IMR-90 (cell line): Measurements from ENCODE around the gene WNT6. TPM values are rescaled to one million over a fixed set of nuclear protein-coding genes. Genes with fewer than 3 reads are reported as not detected.

Experiments used
- ATAC-seq: fragments of 200-7000 bp; cut with Tn5 transposase; 2 replicates; pipeline ENCODE4 v1.9.1; 2020; ENCODE audit warnings: low read depth, mild to moderate bottlenecking, moderate library complexity
- BruUV-seq: library from RNA; stranded (reverse); fragments of 400-500 nt; replicated peaks from 2 replicates; lab custom pipeline; 2021; lab: Mats Ljungman, UMichigan
- CTCF ChIA-PET: fragments of 300-600 bp; formaldehyde crosslinking; extraction: SDS; loops from one replicate; lab custom pipeline; 2021; ENCODE audit warnings: antibody characterized with exemption; lab: Yijun Ruan, JAX
- POLR2A ChIA-PET: fragments of 300-600 bp; sonication (Branson Sonifier 250); formaldehyde crosslinking; loops from one replicate; lab custom pipeline; 2022; ENCODE audit warnings: antibody characterized with exemption; ENCODE audit not compliant: unreplicated experiment; lab: Charles Lee
- DNase-seq: peaks from one replicate; pipeline ENCODE4 v3.0.0; 2013
- H2AFZ ChIP-seq: replicated peaks from 2 replicates; pipeline ENCODE3; 2013; ENCODE audit warnings: low read length, mild to moderate bottlenecking; ENCODE audit not compliant: poor library complexity
- H2AK5ac ChIP-seq: 2 replicates; pipeline ENCODE4 v1.6.1; 2013; ENCODE audit warnings: low read depth, low read length, inconsistent platforms
- H2AK9ac ChIP-seq: replicated peaks from 2 replicates; pipeline ENCODE3; 2013; ENCODE audit warnings: mild to moderate bottlenecking, low read depth, low read length, moderate library complexity; ENCODE audit not compliant: poor library complexity
- H2BK120ac ChIP-seq: 2 replicates; pipeline ENCODE4 v1.6.1; 2013; ENCODE audit warnings: low read depth, low read length, inconsistent platforms
- H2BK15ac ChIP-seq: 3 replicates; pipeline ENCODE4 v1.6.1; 2013; ENCODE audit warnings: low read depth, low read length, inconsistent platforms
- H2BK20ac ChIP-seq: 2 replicates; pipeline ENCODE4 v1.6.1; 2013; ENCODE audit warnings: low read depth, mild to moderate bottlenecking, inconsistent platforms, low read length, moderate library complexity
- H2BK5ac ChIP-seq: 2 replicates; pipeline ENCODE4 v1.6.1; 2013; ENCODE audit warnings: mild to moderate bottlenecking, low read depth, low read length, inconsistent platforms; ENCODE audit not compliant: poor library complexity, severe bottlenecking
- H3K14ac ChIP-seq: replicated peaks from 2 replicates; pipeline ENCODE4 v1.6.1; 2013; ENCODE audit warnings: low read depth, low read length, inconsistent platforms
- H3K18ac ChIP-seq: 2 replicates; pipeline ENCODE4 v1.6.1; 2013; ENCODE audit warnings: low read depth, low read length, control low read depth
- H3K23ac ChIP-seq: 2 replicates; pipeline ENCODE4 v1.6.1; 2013; ENCODE audit warnings: low read depth, low read length, inconsistent platforms
- H3K27ac ChIP-seq: 2 replicates; pipeline ENCODE4 v1.5.1; 2013; ENCODE audit warnings: mild to moderate bottlenecking, control low read depth, low read length; ENCODE audit not compliant: insufficient read depth
- H3K27me3 ChIP-seq: 2 replicates; pipeline ENCODE4 v1.6.1; 2013; ENCODE audit warnings: low read length; ENCODE audit not compliant: control insufficient read depth, insufficient read depth
- H3K36me3 ChIP-seq: 2 replicates; pipeline ENCODE4 v1.6.1; 2013; ENCODE audit warnings: low read length, mixed read lengths; ENCODE audit not compliant: control insufficient read depth, insufficient read depth
- H3K4ac ChIP-seq: 2 replicates; pipeline ENCODE4 v1.6.1; 2013; ENCODE audit warnings: low read depth, low read length, inconsistent platforms
- H3K4me1 ChIP-seq: 2 replicates; pipeline ENCODE4 v1.6.1; 2013; ENCODE audit warnings: low read length, mixed read lengths; ENCODE audit not compliant: control insufficient read depth, insufficient read depth
- H3K4me2 ChIP-seq: 2 replicates; pipeline ENCODE4 v1.6.1; 2013; ENCODE audit warnings: low read depth, mild to moderate bottlenecking, control low read depth, low read length, moderate library complexity
- H3K4me3 ChIP-seq: 2 replicates; pipeline ENCODE4 v1.5.1; 2013; ENCODE audit warnings: low read depth, mild to moderate bottlenecking, control low read depth, low read length, moderate library complexity; ENCODE audit not compliant: insufficient read depth
- H3K56ac ChIP-seq: 2 replicates; pipeline ENCODE4 v1.6.1; 2013; ENCODE audit warnings: low read length, inconsistent platforms; ENCODE audit not compliant: insufficient read depth; ENCODE audit errors: extremely low read depth
- H3K79me1 ChIP-seq, 2 experiments: 2 replicates each; pipeline ENCODE4 v1.6.1; 2013; ENCODE audit warnings: low read length in 2 of 2, inconsistent platforms in 1 of 2, low read depth in 1 of 2
- H3K9ac ChIP-seq: 2 replicates; pipeline ENCODE4 v1.6.1; 2013; ENCODE audit warnings: low read depth, low read length, control low read depth
- H3K9me1 ChIP-seq: 2 replicates; pipeline ENCODE4 v1.6.1; 2013; ENCODE audit warnings: low read length, inconsistent platforms; ENCODE audit not compliant: insufficient read depth
- H3K9me3 ChIP-seq: 2 replicates; pipeline ENCODE4 v1.6.1; 2013; ENCODE audit warnings: low read length; ENCODE audit not compliant: control insufficient read depth, insufficient read depth
- H4K20me1 ChIP-seq: 2 replicates; pipeline ENCODE4 v1.6.1; 2013; ENCODE audit warnings: low read length, inconsistent platforms; ENCODE audit not compliant: insufficient read depth
- H4K5ac ChIP-seq: 2 replicates; pipeline ENCODE4 v1.6.1; 2013; ENCODE audit warnings: mild to moderate bottlenecking, low read depth, low read length, control low read depth
- H4K8ac ChIP-seq, 2 experiments: 2 replicates each; pipeline ENCODE4 v1.6.1; 2013; ENCODE audit warnings: low read depth in 2 of 2, low read length in 2 of 2, control low read depth in 1 of 2, inconsistent platforms in 1 of 2
- H4K91ac ChIP-seq: 2 replicates; pipeline ENCODE4 v1.6.1; 2013; ENCODE audit warnings: low read depth, low read length, inconsistent platforms; ENCODE audit not compliant: insufficient read depth
- BHLHE40 ChIP-seq: fragments of 150-350 bp; IDR thresholded peaks from 2 replicates; pipeline ENCODE4 v1.6.1; 2016; ENCODE audit warnings: mild to moderate bottlenecking, low read depth, low read length
- CEBPB ChIP-seq: IDR thresholded peaks from 2 replicates; pipeline ENCODE4 v1.6.1; 2012; ENCODE audit warnings: low read depth, low read length, improper control_type of control experiment
- CHD1 ChIP-seq: IDR thresholded peaks from 2 replicates; pipeline ENCODE4 v1.6.1; 2012; ENCODE audit warnings: low read depth, low read length, improper control_type of control experiment
- CTCF ChIP-seq: conservative IDR thresholded peaks from 2 replicates; pipeline ENCODE4 v1.5.1; 2012; ENCODE audit warnings: mild to moderate bottlenecking, low read depth, low read length, improper control_type of control experiment
- ELK1 ChIP-seq: fragments of 150-350 bp; IDR thresholded peaks from 2 replicates; pipeline ENCODE4 v1.6.1; 2016; ENCODE audit warnings: low read depth, mild to moderate bottlenecking, low read length, moderate library complexity, borderline replicate concordance
- FOS ChIP-seq: fragments of 150-350 bp; IDR thresholded peaks from 2 replicates; pipeline ENCODE4 v1.6.1; 2016; ENCODE audit warnings: low read depth, low read length
- MAFK ChIP-seq: IDR thresholded peaks from 2 replicates; pipeline ENCODE4 v1.6.1; 2012; ENCODE audit warnings: low read depth, low read length, improper control_type of control experiment
- MAZ ChIP-seq: IDR thresholded peaks from 2 replicates; pipeline ENCODE4 v1.6.1; 2012; ENCODE audit warnings: low read depth, mild to moderate bottlenecking, low read length, improper control_type of control experiment, moderate library complexity, borderline replicate concordance
- MXI1 ChIP-seq: IDR thresholded peaks from 2 replicates; pipeline ENCODE4 v1.6.1; 2012; ENCODE audit warnings: low read depth, mild to moderate bottlenecking, low read length, moderate library complexity, borderline replicate concordance
- NFE2L2 ChIP-seq: fragments of 150-350 bp; IDR thresholded peaks from 2 replicates; pipeline ENCODE4 v1.6.1; 2016; ENCODE audit warnings: low read depth, mild to moderate bottlenecking, low read length
- POLR2A ChIP-seq: IDR thresholded peaks from 2 replicates; pipeline ENCODE4 v1.6.1; 2012; ENCODE audit warnings: mild to moderate bottlenecking, low read depth, low read length
- RAD21 ChIP-seq: IDR thresholded peaks from 2 replicates; pipeline ENCODE4 v1.6.1; 2012; ENCODE audit warnings: low read length, improper control_type of control experiment
- RCOR1 ChIP-seq: IDR thresholded peaks from 2 replicates; pipeline ENCODE4 v1.6.1; 2012; ENCODE audit warnings: mild to moderate bottlenecking, low read length, improper control_type of control experiment; ENCODE audit not compliant: insufficient replicate concordance
- RFX5 ChIP-seq: IDR thresholded peaks from 2 replicates; pipeline ENCODE4 v1.8.0; 2012; ENCODE audit warnings: low read depth, mild to moderate bottlenecking, low read length, moderate library complexity
- SMC3 ChIP-seq: fragments of 150-350 bp; IDR thresholded peaks from 2 replicates; pipeline ENCODE4 v1.6.1; 2016; ENCODE audit warnings: low read depth, mild to moderate bottlenecking, antibody characterized with exemption, low read length, moderate library complexity
- USF2 ChIP-seq: fragments of 150-350 bp; IDR thresholded peaks from 2 replicates; pipeline ENCODE4 v1.6.1; 2017; ENCODE audit warnings: mild to moderate bottlenecking, antibody characterized with exemption, low read length, low read depth
- WGBS, 2 experiments: methylation state at CpG; one replicate each; pipeline versions ENCODE4 v1.1.5 to v1.1.7; 2013; ENCODE audit warnings: missing lambda C conversion rate in 2 of 2; ENCODE audit not compliant: insufficient read length in 1 of 2; ENCODE audit errors: extremely low coverage in 2 of 2; 5-methylcytosine and 5-hydroxymethylcytosine counted together
- dilution Hi-C: fragments of 300-500 bp; cut with HindIII; formaldehyde crosslinking; loops from one replicate; pipeline ENCODE4 v1.14.3; 2018; ENCODE audit warnings: low sequenced_read_pairs; ENCODE audit not compliant: unreplicated experiment
- in situ Hi-C: fragments of 300-500 bp; cut with MboI; formaldehyde crosslinking; loops from 3 replicates; pipeline ENCODE4 v1.14.3; 2019; ENCODE audit warnings: low sequenced_read_pairs, inconsistent platforms, mixed read lengths
- intact Hi-C: fragments of 100-400 bp; cut with micrococcal nuclease; formaldehyde crosslinking; loops from 2 replicates; pipeline ENCODE4 v1.10.0; 2022
- polyA plus RNA-seq, 3 experiments: library from polyadenylated mRNA; depleted of rRNA; stranded (reverse); fragments of >200 nt; gene quantifications; 2 replicates each; pipeline ENCODE4 v1.2.3, GENCODE V29; 2012; ENCODE audit warnings: low replicate concordance in 1 of 3
- total RNA-seq: library from RNA; depleted of rRNA; stranded (reverse); fragments of >200 nt; gene quantifications from 2 replicates; pipeline ENCODE4 v1.2.3, GENCODE V29; 2012

WNT6 gene
- total and polyA plus RNA-seq, 2 of the 4 experiments (the other 2 are of a cell fraction), result not detected

GRCh38 chr2:218822622-218823021, 37.0 kb upstream of the WNT6 start:
- Histone ChIP-seq H3K4ac (no peak overlapping the region), H3K18ac (no peak overlapping the region), H3K27ac (no peak overlapping the region), H3K9me1 (no peaks in the 10 kb centered on the region), H3K4me2 (no peak overlapping the region), H3K56ac (no peak overlapping the region), H3K36me3 (peaks cover 4% of the 10 kb centered on the region; the same call in 1 of the 2 replicates), H2BK15ac (no peak overlapping the region), H4K5ac (no peak overlapping the region), H2AK5ac (no peak overlapping the region), H4K20me1 (no peaks in the 10 kb centered on the region), H3K9ac (no peak overlapping the region), H2BK5ac (no peak overlapping the region), H3K79me1 (no peaks in the 10 kb centered on the region), H3K4me1 (peaks cover 2% of the 10 kb centered on the region; the same call in 1 of the 2 replicates), H2AK9ac (no peak overlapping the region), H3K14ac (no peak overlapping the region), H3K23ac (no peak overlapping the region), H3K9me3 (no peaks in the 10 kb centered on the region), H3K27me3 (peaks cover 15% of the 10 kb centered on the region), H3K4me3 (no peak overlapping the region), H4K8ac (no peak overlapping the region), H2AFZ (no peak overlapping the region), H2BK20ac (no peak overlapping the region), H4K91ac (no peak overlapping the region), H2BK120ac (no peak overlapping the region)
- no peak for DNase-seq
- CTCF ChIA-PET, result interaction anchor here (0.6 kb wide), 1 partner anchor 561 kb away, joined by 4 read pairs; no protein-coding TSS in a partner anchor
- in situ Hi-C loops, result no loop called here
- POLR2A ChIA-PET, result no interaction called here
- dilution Hi-C loops, result no loop called here
- no TSS peak for BruUV-seq
- TF ChIP-seq MXI1, result no peak
- TF ChIP-seq CTCF, result no peak
- no peak for TF ChIP-seq FOS
- no peak for TF ChIP-seq BHLHE40
- no peak for TF ChIP-seq MAZ
- no peak for TF ChIP-seq POLR2A
- TF ChIP-seq CEBPB, result no peak
- TF ChIP-seq RFX5, result no peak
- TF ChIP-seq RCOR1, result no peak
- TF ChIP-seq ELK1, result no peak
- no peak for TF ChIP-seq CHD1
- TF ChIP-seq MAFK, result no peak
- no peak for TF ChIP-seq USF2
- TF ChIP-seq SMC3, result no peak
- no peak for TF ChIP-seq NFE2L2
- no peak for TF ChIP-seq RAD21
- intact Hi-C loops, result no loop called here
- no peak for ATAC-seq
- 52% methylated on average over 3 of the region's 7 CpGs; no CpG with 5 or more reads in 1 of the 2 experiments for WGBS, 2 experiments
